HFF-Myc (cell line): ENCODE results near the gene SAP30BP.

ENCODE experiments used
- DNase-seq: peaks from one replicate; pipeline ENCODE4 v3.0.0-alpha.2; 2011; ENCODE audit warnings: low read depth; ENCODE audit errors: extremely low read depth
- H3K4me3 ChIP-seq: replicated peaks from 2 replicates; pipeline ENCODE4 v1.5.1; 2011; ENCODE audit warnings: low read depth, mild to moderate bottlenecking, control low read depth, low read length
- CTCF ChIP-seq: IDR thresholded peaks from 2 replicates; pipeline ENCODE4 v1.5.1; 2012; ENCODE audit warnings: mild to moderate bottlenecking, low read depth, low read length, control low read depth; ENCODE audit errors: missing control alignments

Gene SAP30BP

GRCh38 chr17:75722076-75722475 is 54.9 kb downstream of the SAP30BP start:
- H3K4me3 ChIP-seq = no peak overlapping the region
- DNase-seq = no peak
- TF ChIP-seq CTCF = no peak

DNA sequence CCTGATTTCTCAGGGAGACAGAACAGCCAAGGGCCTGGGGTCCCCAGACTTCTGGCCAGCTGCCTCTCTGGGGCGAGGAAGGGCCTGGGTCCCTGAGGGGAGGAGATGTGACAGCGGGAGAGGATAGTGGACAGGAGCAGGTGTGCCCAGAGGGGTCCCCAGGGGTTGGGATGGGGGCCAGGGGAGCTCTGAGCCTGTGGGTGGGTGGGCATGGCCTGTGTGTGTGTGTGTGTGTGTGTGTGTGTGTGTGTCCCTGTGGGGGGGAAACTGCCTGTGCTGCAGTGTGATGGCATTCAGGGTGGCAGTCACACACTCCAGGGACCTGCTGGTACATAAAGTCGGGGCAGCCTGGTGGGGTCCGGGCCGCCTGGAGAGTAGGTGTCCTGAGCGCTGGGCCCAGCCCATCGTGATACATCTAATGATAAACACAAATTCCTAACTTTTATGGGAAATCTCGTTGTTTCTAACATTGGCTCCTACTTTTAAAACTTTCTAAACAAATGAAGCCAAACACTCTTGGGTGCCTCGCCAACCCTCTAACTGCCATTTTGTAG is 55.5 kb downstream of the SAP30BP start:
- H3K4me3 ChIP-seq = no peak overlapping the region
- no peak for DNase-seq
- no peak for TF ChIP-seq CTCF

DNA sequence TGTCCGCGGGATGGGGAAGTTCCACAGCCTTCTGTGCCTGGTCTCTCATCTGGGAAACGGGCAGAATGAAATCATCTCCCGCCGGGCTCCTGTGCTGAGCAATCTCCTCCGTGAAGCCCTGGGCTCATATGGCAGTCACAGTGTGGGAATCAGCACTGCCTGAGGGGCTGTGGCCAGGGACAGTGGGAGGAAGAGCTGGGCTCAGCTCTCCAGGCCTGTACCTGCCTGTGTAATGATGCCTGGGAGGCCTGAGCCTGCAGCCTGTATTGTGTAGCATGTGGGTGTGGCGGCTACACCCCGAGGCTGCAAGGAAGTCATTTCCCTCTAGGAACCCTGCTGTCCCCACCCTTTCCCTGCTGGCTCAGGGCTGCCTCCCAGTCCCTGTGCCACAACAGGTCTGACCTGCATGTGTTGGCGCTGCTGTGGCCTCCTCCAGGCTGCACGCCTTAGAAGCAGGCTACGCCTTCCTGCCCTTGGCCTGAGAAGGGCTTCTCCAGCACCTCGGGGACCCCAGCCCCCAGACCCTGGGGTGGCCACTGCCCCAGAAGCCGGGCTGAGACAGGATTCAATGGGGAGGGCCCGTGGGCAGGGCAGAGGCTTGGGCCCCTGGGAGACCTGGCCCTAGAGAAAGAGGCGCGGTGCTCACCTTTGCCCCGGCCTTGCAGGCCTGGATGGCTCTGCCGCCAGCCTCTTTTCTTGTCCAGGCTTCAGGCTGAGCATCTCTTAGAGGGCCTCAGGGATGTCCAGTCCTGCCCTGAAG is 56.2 kb downstream of the SAP30BP start:
- no peak for TF ChIP-seq CTCF
- DNase-seq = no peak

GRCh38 chr17:75724016-75725003 is 57.2 kb downstream of the SAP30BP start:
- no peak for TF ChIP-seq CTCF
- no peak overlapping the region for H3K4me3 ChIP-seq
- no peak for DNase-seq

More for the DNA sequence above, 56.2 kb downstream of the SAP30BP start:
- H3K4me3 ChIP-seq = no peak overlapping the region

DNA sequence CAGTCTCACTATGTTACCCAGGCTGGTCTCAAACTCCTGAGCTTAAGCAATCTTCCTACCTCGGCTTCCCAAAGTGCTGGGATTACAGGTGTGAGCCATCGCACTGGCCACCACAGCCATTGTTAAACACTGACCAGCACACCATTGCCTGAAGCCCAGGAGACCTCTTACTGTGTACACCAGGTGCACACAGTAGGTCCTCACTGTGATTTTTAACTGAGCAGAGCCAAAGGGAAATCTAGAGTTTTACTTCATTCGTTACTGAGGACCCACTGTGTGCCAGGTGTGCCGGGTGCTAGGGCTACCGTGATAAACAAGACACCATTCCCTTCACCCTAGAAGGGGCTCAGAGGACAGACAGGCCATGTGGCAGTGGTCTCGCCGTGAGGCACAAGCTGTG is 58.4 kb downstream of the SAP30BP start:
- H3K4me3 ChIP-seq = no peak overlapping the region
- no peak for TF ChIP-seq CTCF
- no peak for DNase-seq

DNA sequence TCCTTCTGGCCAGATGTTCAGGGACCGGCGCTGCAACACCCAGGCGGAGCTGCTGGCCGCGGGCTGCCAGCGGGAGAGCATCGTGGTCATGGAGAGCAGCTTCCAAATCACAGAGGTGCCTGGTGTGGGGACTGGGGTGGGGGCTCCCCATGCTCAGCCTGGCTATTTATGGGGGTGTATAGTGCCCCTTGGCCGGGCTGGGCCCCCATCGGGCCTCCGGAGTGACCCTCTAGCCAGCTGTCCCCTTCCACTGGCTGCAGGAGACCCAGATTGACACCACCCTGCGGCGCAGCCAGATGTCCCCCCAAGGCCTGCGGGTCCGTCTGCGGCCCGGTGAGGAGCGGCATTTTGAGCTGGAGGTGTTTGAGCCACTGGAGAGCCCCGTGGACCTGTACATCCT is 60.3 kb downstream of the SAP30BP start:
- DNase-seq = no peak
- H3K4me3 ChIP-seq = no peak overlapping the region
- TF ChIP-seq CTCF = no peak
